Cardiac muscle cell (in vitro differentiated cells and primary cell): Measurements from ENCODE around the gene XXYLT1. TPM values are rescaled to one million over a fixed set of nuclear protein-coding genes. Genes with fewer than 3 reads are reported as not detected.

Experiments
- DNase-seq, 2 donors: peaks; one replicate each; pipeline versions ENCODE4 v3.0.0 to v3.0.0-alpha.2; 2010 to 2017; ENCODE audit warnings: low read depth in 1 of 2, low spot score in 1 of 2
- H3K27ac ChIP-seq: fragments of 200-600 bp; sonication (generic); 2 replicates; pipeline ENCODE4 v1.5.1; 2016
- H3K27me3 ChIP-seq: fragments of 200-600 bp; sonication (generic); 2 replicates; pipeline ENCODE4 v1.6.0; 2016; ENCODE audit warnings: control low read depth
- H3K36me3 ChIP-seq: fragments of 200-600 bp; sonication (generic); 2 replicates; pipeline ENCODE4 v1.5.1; 2016; ENCODE audit warnings: control low read depth
- H3K4me1 ChIP-seq: fragments of 200-600 bp; sonication (generic); 2 replicates; pipeline ENCODE4 v1.8.1; 2017; ENCODE audit warnings: low read depth, mild to moderate bottlenecking, mixed run types
- H3K4me3 ChIP-seq: fragments of 200-600 bp; sonication (generic); 2 replicates; pipeline ENCODE4 v1.5.1; 2016; ENCODE audit warnings: mild to moderate bottlenecking
- H3K9me3 ChIP-seq: fragments of 200-600 bp; sonication (generic); 2 replicates; pipeline ENCODE4 v1.5.1; 2017; ENCODE audit warnings: low read depth, mild to moderate bottlenecking, control low read depth
- CTCF ChIP-seq: IDR thresholded peaks from 2 replicates; pipeline ENCODE4 v1.5.1; 2012; ENCODE audit warnings: low read depth, mild to moderate bottlenecking, low read length
- polyA plus RNA-seq: library from polyadenylated mRNA; unstranded; fragments of >200 nt; fragmentation: Nextera tagmentation; extraction: Ambion mirVana; gene quantifications from 2 replicates; pipeline ENCODE4 v1.2.1, GENCODE V29; 2016
- total RNA-seq: library from RNA; depleted of rRNA; stranded (reverse); fragments of >200 nt; gene quantifications from 2 replicates; pipeline ENCODE4 v1.2.3, GENCODE V29; 2016

The XXYLT1 gene
- total and polyA plus RNA-seq, 2 experiments from 2014 or later, result 52.5 to 62.2 TPM

DNA sequence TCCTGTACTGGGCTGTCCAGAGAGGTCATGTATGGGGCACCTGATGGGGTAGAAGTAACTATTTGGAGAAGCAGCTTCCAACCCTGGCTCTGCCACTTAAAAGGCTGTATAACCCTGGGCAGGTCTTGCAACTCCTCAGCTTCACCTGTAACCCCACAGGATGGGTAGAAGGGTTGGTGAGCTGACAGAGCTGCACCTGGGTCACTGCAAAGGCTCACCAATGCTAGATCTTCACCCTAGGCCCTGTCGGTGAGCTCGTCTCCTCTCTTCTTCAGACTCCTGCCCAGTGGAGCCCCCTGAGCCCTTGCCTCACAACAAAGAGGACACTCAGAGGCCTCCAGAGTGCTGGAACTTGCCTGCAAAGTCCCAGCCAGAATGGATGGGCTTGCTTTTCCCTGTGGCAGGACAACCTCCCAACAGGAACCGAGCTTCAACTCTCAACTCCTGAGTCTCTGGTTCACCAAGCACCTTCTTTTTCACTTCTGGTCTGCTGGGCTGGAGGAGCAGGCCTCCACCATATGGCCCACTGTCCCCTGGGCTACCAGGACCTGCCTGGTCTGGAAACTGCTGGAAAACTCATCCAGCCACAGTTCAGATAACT, 45.9 kb downstream of the XXYLT1 start:
- DNase-seq, result no peak

GRCh38 chr3:195224156-195224979, 46.6 kb downstream of the XXYLT1 start:
- Histone ChIP-seq H3K4me3 (no peak overlapping the region), H3K9me3 (no peaks in the 10 kb centered on the region), H3K4me1 (peaks cover 7% of the 10 kb centered on the region), H3K27me3 (no peaks in the 10 kb centered on the region), H3K36me3 (no peaks in the 10 kb centered on the region), H3K27ac (no peak overlapping the region)
- DNase-seq, result no peak
- no peak for TF ChIP-seq CTCF

More for the DNA sequence above, 45.9 kb downstream of the XXYLT1 start:
- no peaks in the 10 kb centered on the region for H3K36me3 ChIP-seq
- no peak overlapping the region for H3K27ac ChIP-seq
- no peaks in the 10 kb centered on the region for H3K9me3 ChIP-seq
- peaks cover 7% of the 10 kb centered on the region for H3K4me1 ChIP-seq
- no peak for TF ChIP-seq CTCF
- H3K27me3 ChIP-seq, result no peaks in the 10 kb centered on the region
- no peak overlapping the region for H3K4me3 ChIP-seq

DNA sequence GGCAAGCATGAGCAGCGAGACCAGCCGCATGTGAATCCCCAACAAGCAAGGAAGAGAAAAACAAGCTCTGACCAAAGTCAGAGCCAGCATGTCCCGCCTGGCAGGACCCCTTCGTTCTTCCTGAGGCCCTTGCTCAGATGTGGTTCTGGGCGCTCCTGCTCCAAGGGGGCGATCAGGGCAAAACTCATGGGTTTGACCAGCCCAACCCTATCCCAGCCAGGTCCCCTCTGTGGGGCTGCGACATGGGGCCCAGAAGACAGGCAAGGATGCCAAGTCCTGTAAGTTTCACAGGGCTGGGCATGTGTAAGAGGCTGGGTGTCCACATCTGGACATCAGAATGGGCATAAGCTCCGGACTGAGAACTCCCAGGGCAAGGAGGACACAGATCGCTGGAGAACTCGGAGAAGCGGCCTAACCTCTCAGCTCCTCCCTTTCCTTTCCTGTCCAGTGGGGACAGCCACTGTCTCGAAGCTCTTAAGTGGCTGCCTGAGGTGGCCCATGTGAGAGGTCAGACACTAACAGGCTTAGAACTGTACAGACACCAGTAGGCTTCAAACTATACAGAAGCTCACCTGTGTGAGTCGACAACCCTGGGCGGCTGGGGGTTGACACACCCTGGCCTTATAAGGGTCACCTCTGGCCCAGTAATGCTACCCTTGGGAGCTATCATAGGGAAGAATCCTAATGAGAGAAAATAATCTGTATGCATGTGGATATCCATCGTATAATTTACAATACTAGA, 48.9 kb downstream of the XXYLT1 start:
- Histone ChIP-seq H3K27me3 (no peaks in the 10 kb centered on the region), H3K27ac (no peak overlapping the region), H3K4me1 (peaks cover 7% of the 10 kb centered on the region), H3K4me3 (no peak overlapping the region), H3K9me3 (no peaks in the 10 kb centered on the region), H3K36me3 (no peaks in the 10 kb centered on the region)
- no peak for DNase-seq
- no peak for TF ChIP-seq CTCF

- H3K27me3 ChIP-seq, result no peaks in the 10 kb centered on the region
- peaks cover 7% of the 10 kb centered on the region for H3K4me1 ChIP-seq
- H3K27ac ChIP-seq, result no peak overlapping the region
- H3K9me3 ChIP-seq, result no peaks in the 10 kb centered on the region
- H3K36me3 ChIP-seq, result no peaks in the 10 kb centered on the region
- H3K4me3 ChIP-seq, result no peak overlapping the region
- no peak for TF ChIP-seq CTCF
- peak in 1 of 2 donors; percentile 79 for DNase-seq
These were observed 49.7 kb downstream of the XXYLT1 start for GRCh38 chr3:195221015-195221853.
